GM23338 (cell line): ENCODE measurements around the gene SNUPN. TPM values are rescaled to one million over a fixed set of nuclear protein-coding genes. Genes with fewer than 3 reads are reported as not detected.

Experiments used
- ATAC-seq: fragments of 200-7000 bp; cut with Tn5 transposase; 3 replicates; pipeline ENCODE4 v1.9.1; 2020
- DNase-seq: peaks from one replicate; pipeline ENCODE4 v3.0.0-alpha.2; 2015; ENCODE audit warnings: low spot score
- H2AFZ ChIP-seq: fragments of 200-600 bp; sonication (generic); 2 replicates; pipeline ENCODE4 v1.8.0; 2016; ENCODE audit warnings: antibody characterized with exemption, mild to moderate bottlenecking, moderate library complexity
- H3F3A ChIP-seq: fragments of 200-600 bp; sonication (generic); replicated peaks from 2 replicates; pipeline ENCODE4 v1.8.0; 2017; ENCODE audit warnings: antibody characterized with exemption, mixed run types, low read depth
- H3K27ac ChIP-seq: fragments of 200-600 bp; sonication (generic); 2 replicates; pipeline ENCODE4 v1.6.1; 2016; ENCODE audit warnings: low read depth
- H3K27me3 ChIP-seq: fragments of 200-600 bp; sonication (generic); 2 replicates; pipeline ENCODE4 v1.8.0; 2016; ENCODE audit warnings: mild to moderate bottlenecking, mixed run types, moderate library complexity; ENCODE audit not compliant: insufficient read depth
- H3K36me3 ChIP-seq: fragments of 200-600 bp; sonication (generic); 2 replicates; pipeline ENCODE4 v1.8.0; 2016; ENCODE audit warnings: mild to moderate bottlenecking; ENCODE audit not compliant: insufficient read depth
- H3K4me1 ChIP-seq: fragments of 200-600 bp; sonication (generic); 2 replicates; pipeline ENCODE4 v1.8.0; 2016; ENCODE audit warnings: mild to moderate bottlenecking, moderate library complexity; ENCODE audit not compliant: insufficient read depth
- H3K4me2 ChIP-seq: fragments of 200-600 bp; sonication (generic); 2 replicates; pipeline ENCODE4 v1.7.1; 2017; ENCODE audit warnings: mixed run types
- H3K4me3 ChIP-seq: fragments of 200-600 bp; sonication (generic); 2 replicates; pipeline ENCODE4 v1.6.1; 2016; ENCODE audit warnings: mixed run types
- H3K79me2 ChIP-seq: fragments of 200-600 bp; sonication (generic); replicated peaks from 2 replicates; pipeline ENCODE4 v1.8.0; 2017; ENCODE audit warnings: mild to moderate bottlenecking; ENCODE audit not compliant: insufficient read depth
- H3K9me2 ChIP-seq: fragments of 200-600 bp; sonication (generic); 2 replicates; pipeline ENCODE4 v1.8.0; 2017; ENCODE audit not compliant: insufficient read depth
- H4K20me1 ChIP-seq: fragments of 200-600 bp; sonication (generic); replicated peaks from 2 replicates; pipeline ENCODE4 v1.8.0; 2017; ENCODE audit warnings: mild to moderate bottlenecking; ENCODE audit not compliant: insufficient read depth
- H3K27ac Mint-ChIP-seq: 2 replicates; pipeline ENCODE4 v1.8.0; 2020; ENCODE audit warnings: inconsistent platforms, mild to moderate bottlenecking, moderate library complexity, mixed read lengths
- H3K27me3 Mint-ChIP-seq: 3 replicates; pipeline ENCODE4 v1.8.0; 2022; ENCODE audit warnings: low read depth, mild to moderate bottlenecking, moderate library complexity, mixed read lengths, inconsistent platforms; ENCODE audit not compliant: insufficient read depth, poor library complexity
- H3K36me3 Mint-ChIP-seq: 3 replicates; pipeline ENCODE4 v1.8.0; 2021; ENCODE audit warnings: low read depth, mild to moderate bottlenecking, inconsistent platforms, moderate library complexity, mixed read lengths
- H3K4me1 Mint-ChIP-seq: 3 replicates; pipeline ENCODE4 v1.8.0; 2020; ENCODE audit warnings: mild to moderate bottlenecking, inconsistent platforms, mixed read lengths
- H3K4me3 Mint-ChIP-seq: 3 replicates; pipeline ENCODE4 v1.8.0; 2021; ENCODE audit warnings: moderate library complexity, mild to moderate bottlenecking, inconsistent platforms, mixed read lengths
- H3K9me3 Mint-ChIP-seq: 3 replicates; pipeline ENCODE4 v1.8.0; 2020; ENCODE audit warnings: moderate library complexity, mild to moderate bottlenecking, inconsistent platforms, mixed read lengths
- CTCF ChIP-seq, 2 experiments: fragments of 200-600 bp in 1 of 2; sonication (generic) in 1 of 2; conservative IDR thresholded peaks; 2 replicates each; pipeline versions ENCODE4 v1.5.1 to v1.6.1; 2016 to 2017; ENCODE audit warnings: antibody characterized with exemption in 2 of 2, low read depth in 2 of 2, mild to moderate bottlenecking in 2 of 2, moderate library complexity in 1 of 2
- ETS1 ChIP-seq: IDR thresholded peaks from 2 replicates; pipeline ENCODE4 v1.6.1; 2016; ENCODE audit warnings: antibody characterized with exemption
- EZH2 ChIP-seq: fragments of 200-600 bp; sonication (generic); IDR thresholded peaks from one replicate; pipeline ENCODE4 v1.8.0; 2017; ENCODE audit warnings: antibody characterized with exemption, mild to moderate bottlenecking, low read depth; ENCODE audit not compliant: unreplicated experiment
- EZH2phosphoT487 ChIP-seq: fragments of 200-600 bp; sonication (generic); IDR thresholded peaks from one replicate; pipeline ENCODE4 v1.8.1; 2018; ENCODE audit warnings: antibody characterized with exemption; ENCODE audit not compliant: unreplicated experiment
- JUNB ChIP-seq: IDR thresholded peaks from one replicate; pipeline ENCODE4 v1.6.1; 2016; ENCODE audit warnings: antibody characterized with exemption; ENCODE audit not compliant: unreplicated experiment
- NANOG ChIP-seq: IDR thresholded peaks from 2 replicates; pipeline ENCODE4 v1.6.1; 2016; ENCODE audit warnings: antibody characterized with exemption, borderline replicate concordance
- POLR2AphosphoS5 ChIP-seq: IDR thresholded peaks from 2 replicates; pipeline ENCODE4 v1.6.1; 2016; ENCODE audit warnings: antibody characterized with exemption, low read depth
- REST ChIP-seq: IDR thresholded peaks from one replicate; pipeline ENCODE4 v1.6.1; 2018; ENCODE audit warnings: antibody characterized with exemption; ENCODE audit not compliant: unreplicated experiment
- ZNF114 ChIP-seq: fragments of 250-450 bp; sonication (Bioruptor Pico); IDR thresholded peaks from 2 replicates; pipeline ENCODE4 v1.5.0; 2020; ENCODE audit warnings: mild to moderate bottlenecking, moderate library complexity
- ZNF462 ChIP-seq: fragments of 250-450 bp; sonication (Bioruptor Pico); IDR thresholded peaks from 2 replicates; pipeline ENCODE4 v1.5.0; 2020; ENCODE audit warnings: mild to moderate bottlenecking, moderate library complexity
- polyA plus RNA-seq: library from polyadenylated mRNA; unstranded; fragments of >200 nt; fragmentation: Nextera tagmentation; extraction: Ambion mirVana; gene quantifications from 2 replicates; pipeline ENCODE4 v1.2.1, GENCODE V29; 2016
- total RNA-seq: library from RNA; depleted of rRNA; stranded (reverse); fragments of >200 nt; shearing (Covaris generic); gene quantifications from 2 replicates; pipeline ENCODE4 v1.2.3, GENCODE V29; 2014

The SNUPN gene
- total and polyA plus RNA-seq, 2 experiments from 2014 or later = 20.5 to 27.7 TPM

GRCh38 chr15:75644376-75644775 lies 18.9 kb upstream of the SNUPN start (continued):
- TF ChIP-seq ZNF462 (CRISPR knock-in tag) = no peak
- TF ChIP-seq EZH2phosphoT487 = no peak
- TF ChIP-seq EZH2 = no peak
- TF ChIP-seq NANOG = no peak
- no peak for TF ChIP-seq ETS1

GRCh38 chr15:75641603-75642002 lies 16.1 kb upstream of the SNUPN start:
- DNase-seq = no peak
- peaks cover 31% of the 10 kb centered on the region for H3K4me1 Mint-ChIP-seq
- no peak for TF ChIP-seq REST
- no peak for TF ChIP-seq POLR2AphosphoS5
- no peak for TF ChIP-seq NANOG
- no peak for TF ChIP-seq JUNB
- TF ChIP-seq ETS1 = no peak
- no peak for TF ChIP-seq CTCF (conservative IDR thresholded peaks at IDR 0.05; ENCODE audit: low read depth in 2 of 2)
- no peak for TF ChIP-seq EZH2
- TF ChIP-seq ZNF114 = no peak
- no peak for TF ChIP-seq EZH2phosphoT487

More at GRCh38 chr15:75641603-75642002, 16.1 kb upstream of the SNUPN start:
- H3K27ac ChIP-seq = no peak overlapping the region
- peaks cover 14% of the 10 kb centered on the region for H3K36me3 Mint-ChIP-seq
- peaks cover 26% of the 10 kb centered on the region for H4K20me1 ChIP-seq
- no peaks in the 10 kb centered on the region; the same call in 1 of the 3 replicates for H3K9me3 Mint-ChIP-seq
- H2AFZ ChIP-seq = no peak overlapping the region
- H3K4me2 ChIP-seq = no peak overlapping the region
- H3K4me3 Mint-ChIP-seq = no peak overlapping the region
- peaks cover 26% of the 10 kb centered on the region for H3K27me3 Mint-ChIP-seq
- peaks cover 11% of the 10 kb centered on the region for H3K27me3 ChIP-seq
- peaks cover 30% of the 10 kb centered on the region for H3F3A ChIP-seq
- no peaks in the 10 kb centered on the region for H3K36me3 ChIP-seq
- no peak for ATAC-seq
- no peak overlapping the region for H3K27ac Mint-ChIP-seq
- H3K4me1 ChIP-seq = peaks cover 25% of the 10 kb centered on the region
- peaks cover 34% of the 10 kb centered on the region for H3K79me2 ChIP-seq
- H3K4me3 ChIP-seq = no peak overlapping the region
- no peaks in the 10 kb centered on the region for H3K9me2 ChIP-seq
